Measurements from ENCODE around the gene PGBD4.

- no peak for TF ChIP-seq EZH2 (IDR thresholded peaks at IDR 0.05; ENCODE audit: borderline replicate concordance, low read depth, low read length, severe bottlenecking)
- TF ChIP-seq CTCF (IDR thresholded peaks at IDR 0.05; ENCODE audit: extremely low read depth in 1 of 2, insufficient read depth in 1 of 2, low read depth in 1 of 2, low read length in 2 of 2) = no peak
- TF ChIP-seq MAX (IDR thresholded peaks at IDR 0.05; ENCODE audit: insufficient read depth, insufficient read length) = no peak
These were observed 24.6 kb downstream of the PGBD4 start for GRCh38 chr15:34126522-34126921.

All from endothelial cell of umbilical vein (primary cell).